Femur (tissue), 1 donor: ENCODE results near the gene UCMA.

Experiments
- DNase-seq: peaks from one replicate; pipeline ENCODE4 v3.0.0-alpha.2; 2017

Gene UCMA

GRCh38 chr10:13231808-13232207 is 2.4 kb downstream of the UCMA start:
- no peak for DNase-seq

DNA sequence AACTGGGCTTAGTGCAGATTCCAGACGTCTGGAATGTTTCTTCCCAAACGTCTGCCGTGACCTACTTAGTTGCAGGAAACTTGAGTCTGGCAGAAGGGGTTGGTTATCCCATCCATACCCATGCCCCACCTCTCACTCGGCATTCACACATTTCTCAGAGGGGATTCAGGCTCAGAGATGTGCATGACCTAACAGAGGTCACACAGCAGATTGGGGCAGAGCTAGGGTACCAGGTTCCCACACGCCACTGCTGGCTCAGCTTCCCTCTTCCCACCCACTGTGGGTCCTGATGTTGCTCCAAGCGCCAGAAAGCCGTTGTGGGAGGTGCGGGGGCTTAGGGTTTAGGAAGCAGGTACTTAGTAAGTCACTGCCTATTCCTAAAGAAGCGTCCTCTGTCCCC is 3.0 kb downstream of the UCMA start:
- DNase-seq = no peak

GRCh38 chr10:13227031-13227430 is 7.1 kb downstream of the UCMA start:
- no peak for DNase-seq

GRCh38 chr10:13225601-13226000 is 8.6 kb downstream of the UCMA start:
- DNase-seq = no peak

GRCh38 chr10:13224210-13224995 is 9.8 kb downstream of the UCMA start:
- no peak for DNase-seq

- DNase-seq = no peak
These were observed 10.9 kb downstream of the UCMA start for GRCh38 chr10:13223241-13223640.

DNA sequence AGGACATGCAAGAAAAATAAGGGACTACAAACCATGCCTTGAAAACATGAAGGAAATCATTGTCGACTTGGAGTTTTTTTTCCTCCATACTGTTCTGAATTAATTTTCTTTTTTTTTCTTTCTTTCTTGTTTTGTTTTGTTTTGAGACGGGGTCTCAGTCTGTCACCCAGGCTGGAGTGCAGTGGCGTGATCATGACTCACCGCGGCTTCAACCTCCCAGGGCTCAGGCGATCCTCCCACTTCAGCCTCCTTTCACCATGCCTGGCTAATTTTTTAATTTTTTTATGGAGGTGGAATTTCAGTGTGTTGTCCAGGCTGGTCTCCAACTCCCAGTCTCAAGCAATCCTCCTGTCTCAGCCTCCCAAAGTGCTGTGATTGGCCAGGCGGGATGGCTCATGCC is 11.6 kb downstream of the UCMA start:
- DNase-seq = no peak

DNA sequence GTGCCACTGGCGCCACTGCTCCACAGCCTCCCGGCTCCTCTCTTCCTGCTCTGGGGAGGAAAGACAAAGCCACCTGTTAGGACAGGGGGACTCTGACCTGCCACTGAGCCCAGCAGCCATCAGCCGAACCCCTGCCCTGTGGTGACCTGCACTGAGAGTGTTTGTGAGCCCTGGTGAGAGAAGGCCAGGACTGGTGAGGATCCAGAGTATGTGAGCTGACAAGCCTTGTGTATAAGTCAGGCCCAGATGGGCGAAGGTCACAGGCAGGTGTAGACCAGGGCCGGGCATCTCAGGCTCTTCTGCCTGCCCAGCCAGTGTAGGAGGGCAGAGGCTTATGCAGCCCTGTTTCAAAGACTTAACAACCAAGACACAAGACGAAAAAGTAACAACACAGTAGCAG is 12.0 kb downstream of the UCMA start:
- DNase-seq = no peak

DNA sequence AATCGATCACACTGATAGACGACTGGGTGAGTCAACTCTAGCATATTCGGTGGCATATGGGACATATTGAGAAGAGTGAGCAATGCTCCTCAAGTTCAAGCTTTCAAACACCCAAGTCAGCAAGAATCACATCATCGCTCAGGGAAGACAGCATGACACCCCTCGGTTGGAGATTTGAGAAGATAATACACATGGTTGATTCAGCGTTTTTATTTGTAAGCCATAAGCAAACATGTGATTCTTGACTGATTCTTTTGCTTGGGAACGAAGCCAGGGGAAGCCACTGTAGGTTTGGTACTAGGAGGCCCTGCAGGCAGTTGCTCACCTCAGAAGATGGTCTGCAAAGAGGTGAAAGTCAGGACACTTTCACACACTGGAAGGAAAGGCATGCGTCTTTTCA is 12.6 kb downstream of the UCMA start:
- no peak for DNase-seq

DNA sequence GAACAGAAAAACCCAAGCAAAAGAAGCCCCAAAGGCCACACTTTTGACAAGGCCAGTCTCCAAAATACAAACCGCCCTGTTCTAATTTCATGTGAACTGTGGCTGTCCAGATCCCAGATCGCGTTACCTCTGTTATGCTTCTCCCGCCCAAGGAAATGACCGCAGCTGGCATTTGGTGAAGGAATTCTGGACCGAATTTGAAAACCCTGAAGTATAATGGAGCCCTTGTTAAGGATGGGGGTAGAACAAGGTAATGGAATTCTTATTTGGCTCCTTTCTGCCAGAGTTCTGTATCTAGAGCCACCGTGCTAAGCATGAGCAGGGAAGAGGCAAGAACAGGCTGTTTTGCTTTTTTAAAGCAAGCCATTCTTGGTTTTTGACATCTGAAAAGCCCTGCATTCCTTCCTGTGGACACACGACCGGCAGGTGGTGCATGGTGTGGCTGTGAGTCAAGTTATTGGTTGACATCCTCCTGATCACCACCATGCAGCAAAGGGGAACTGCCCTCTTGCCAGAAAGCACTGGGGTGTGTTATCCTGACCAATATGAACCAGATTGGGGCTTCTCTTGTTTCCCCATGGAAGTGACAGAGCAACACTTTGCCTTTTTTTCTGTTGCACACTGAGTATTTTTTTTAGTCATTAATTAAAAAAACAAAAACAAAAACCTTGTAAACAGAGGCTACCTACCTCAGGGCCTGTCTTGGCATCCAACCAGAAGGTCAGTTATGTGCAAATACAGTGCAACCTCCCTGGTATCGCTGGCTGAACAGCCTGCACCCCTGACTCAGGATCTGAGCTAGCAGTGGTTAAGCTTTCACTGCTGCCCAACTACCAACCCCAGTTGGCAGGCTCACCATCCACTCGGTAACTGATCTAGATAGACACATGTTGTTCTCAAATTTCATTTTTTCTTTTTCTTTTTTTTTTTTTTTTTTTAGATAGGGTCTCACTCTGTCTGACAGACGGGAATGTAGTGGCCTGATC is 14.2 kb downstream of the UCMA start:
- peak; percentile 57 for DNase-seq

- no peak for DNase-seq
These were observed 15.3 kb downstream of the UCMA start for GRCh38 chr10:13218878-13219277.

GRCh38 chr10:13213163-13213562 is 21.0 kb downstream of the UCMA start:
- no peak for DNase-seq

- DNase-seq = no peak
These were observed 27.4 kb downstream of the UCMA start for GRCh38 chr10:13206546-13207443.

- no peak for DNase-seq
These were observed 28.1 kb downstream of the UCMA start for GRCh38 chr10:13206091-13206490.

GRCh38 chr10:13201132-13201531 is 33.0 kb downstream of the UCMA start:
- DNase-seq = no peak

DNA sequence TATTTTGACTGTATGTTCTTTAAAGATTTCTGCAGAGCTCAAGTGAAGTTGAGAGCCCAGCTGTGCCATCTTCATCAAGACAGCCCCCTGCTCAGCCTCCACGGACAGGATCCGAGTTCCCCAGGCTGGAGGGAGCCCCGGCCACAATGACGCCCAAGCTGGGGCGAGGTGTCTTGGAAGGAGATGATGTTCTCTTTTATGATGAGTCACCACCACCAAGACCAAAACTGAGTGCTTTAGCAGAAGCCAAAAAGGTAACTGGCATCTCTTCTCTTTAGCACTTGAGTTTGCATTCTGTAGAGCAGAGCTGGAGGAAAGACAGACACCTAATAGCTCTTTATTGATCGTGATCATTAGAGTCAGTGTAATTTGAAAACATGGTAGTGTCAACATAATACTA is 39.2 kb downstream of the UCMA start:
- no peak for DNase-seq

GRCh38 chr10:13193637-13194036 is 40.5 kb downstream of the UCMA start:
- no peak for DNase-seq

DNA sequence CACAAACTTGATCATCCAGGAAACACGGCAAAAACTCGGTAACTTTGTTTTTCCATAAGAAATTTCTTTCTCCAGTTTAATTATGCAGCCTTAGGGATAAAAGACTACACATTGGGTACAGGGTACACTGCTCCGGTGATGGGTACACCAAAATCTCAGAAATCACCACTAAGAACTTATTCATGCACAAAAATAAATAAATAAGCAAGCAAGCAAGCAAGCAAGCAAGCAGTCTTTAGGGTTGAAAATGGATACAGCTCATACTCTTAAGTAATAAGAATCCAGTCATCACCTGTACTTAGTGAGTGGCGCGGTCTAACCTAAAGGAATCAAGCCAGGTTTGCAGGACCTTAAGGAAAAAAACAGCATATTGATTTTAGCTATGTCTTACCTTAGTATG is 42.8 kb downstream of the UCMA start:
- DNase-seq = no peak

DNA sequence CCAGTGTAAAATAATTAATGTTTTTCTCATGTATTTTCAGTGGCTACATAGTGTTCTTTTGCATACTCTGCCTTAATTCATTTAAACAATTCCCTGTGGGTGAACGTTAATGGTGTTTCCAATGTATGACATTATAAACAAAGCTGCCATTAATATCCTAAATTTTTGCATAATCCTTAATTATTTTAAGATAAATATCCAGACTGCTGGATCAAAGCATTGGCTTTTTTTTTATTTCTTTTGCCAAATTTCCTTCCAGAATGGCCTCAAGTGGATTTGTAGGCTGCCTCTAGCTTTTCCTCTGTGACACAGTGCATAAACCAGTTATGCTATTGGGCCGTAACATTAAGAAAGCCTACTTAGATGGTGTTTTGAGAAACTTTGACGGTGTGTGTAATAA is 43.4 kb downstream of the UCMA start:
- DNase-seq = no peak

DNA sequence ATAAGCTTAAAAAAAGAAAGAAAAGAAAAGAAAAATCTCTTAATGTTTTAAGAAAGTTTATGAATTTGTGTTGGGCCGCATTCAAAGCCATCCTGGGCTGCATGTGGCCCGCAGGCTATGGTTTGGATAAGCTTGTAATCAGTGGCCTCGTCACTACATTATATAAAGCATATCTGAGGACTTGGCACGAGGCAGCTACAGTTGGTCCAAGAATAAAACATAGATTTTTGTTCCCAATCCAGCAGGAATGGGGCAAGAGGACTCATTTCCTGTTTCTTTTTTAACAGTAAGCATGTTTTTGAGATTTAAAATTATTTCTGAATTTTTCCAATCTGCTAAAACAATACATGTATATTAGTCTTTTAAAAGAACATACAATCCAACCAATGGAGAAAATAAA is 44.2 kb downstream of the UCMA start:
- peak; percentile 25 for DNase-seq

DNA sequence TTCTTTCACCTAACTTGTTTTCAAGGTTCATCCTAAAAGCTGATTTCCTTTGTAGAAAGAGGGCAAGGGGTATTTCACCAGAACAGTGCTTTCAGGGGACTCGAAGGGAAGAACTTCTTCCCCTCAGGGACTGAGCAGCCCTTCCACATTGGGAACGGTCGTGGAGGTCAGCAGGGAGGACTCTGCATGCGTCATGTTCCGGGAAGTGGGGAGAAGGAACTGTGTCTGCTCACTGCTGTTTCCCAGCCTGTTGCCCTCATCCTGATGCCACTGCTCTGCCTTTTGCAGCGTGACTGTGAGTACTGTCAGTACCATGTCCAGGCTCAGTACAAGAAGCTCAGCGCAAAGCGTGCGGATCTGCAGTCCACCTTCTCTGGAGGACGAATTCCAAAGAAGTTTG is 45.6 kb downstream of the UCMA start:
- DNase-seq = no peak

DNA sequence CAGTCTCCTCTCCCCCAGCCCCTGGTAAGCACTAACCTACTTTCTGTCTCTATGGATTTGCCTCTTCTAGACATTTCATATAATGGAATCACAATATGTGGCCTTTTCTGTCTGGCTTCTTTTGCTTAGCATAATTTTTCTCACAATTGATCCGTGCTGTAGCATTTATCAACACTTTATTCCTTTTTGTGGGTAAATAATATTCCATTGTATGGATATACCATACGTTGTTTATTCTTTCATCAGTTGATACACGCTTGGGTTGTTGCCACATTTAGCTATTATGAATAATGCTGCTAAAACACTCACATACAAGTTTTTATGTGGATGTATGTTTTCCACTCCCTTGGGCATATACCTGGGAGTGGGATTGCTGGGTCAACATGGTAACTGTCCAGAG is 47.0 kb downstream of the UCMA start:
- DNase-seq = no peak
